IPS DF 6.9 (cell line): ENCODE results near the gene FHOD3.

Experiments
- DNase-seq: peaks from one replicate; pipeline ENCODE4 v3.0.0-alpha.2; 2013; ENCODE audit warnings: low read depth, low spot score
- H3K27ac ChIP-seq: one replicate; pipeline ENCODE4 v1.5.1; 2013; ENCODE audit warnings: low read length, control low read depth
- H3K27me3 ChIP-seq: 2 replicates; pipeline ENCODE4 v1.6.1; 2013; ENCODE audit warnings: mild to moderate bottlenecking, low read length; ENCODE audit not compliant: control insufficient read depth, insufficient read depth
- H3K36me3 ChIP-seq: 2 replicates; pipeline ENCODE4 v1.6.1; 2013; ENCODE audit warnings: low read length; ENCODE audit not compliant: control insufficient read depth, insufficient read depth
- H3K4me1 ChIP-seq: 2 replicates; pipeline ENCODE4 v1.6.1; 2013; ENCODE audit warnings: low read length; ENCODE audit not compliant: control insufficient read depth, insufficient read depth
- H3K4me3 ChIP-seq: 2 replicates; pipeline ENCODE4 v1.5.1; 2013; ENCODE audit warnings: mild to moderate bottlenecking, low read length
- H3K9me3 ChIP-seq: 2 replicates; pipeline ENCODE4 v1.6.1; 2013; ENCODE audit warnings: low read length, inconsistent platforms; ENCODE audit not compliant: control insufficient read depth, insufficient read depth
- WGBS: extraction: QIAGEN DNeasy Blood & Tissue Kit; methylation state at CpG from one replicate; pipeline ENCODE4 v1.1.7; 2013; ENCODE audit warnings: mixed read lengths, missing lambda C conversion rate; ENCODE audit not compliant: insufficient read length, insufficient coverage; 5-methylcytosine and 5-hydroxymethylcytosine counted together

Gene FHOD3

GRCh38 chr18:36783792-36784191, 486.3 kb downstream of the FHOD3 start:
- Histone ChIP-seq H3K9me3 (no peaks in the 10 kb centered on the region), H3K36me3 (no peaks in the 10 kb centered on the region), H3K4me3 (no peak overlapping the region), H3K27me3 (no peaks in the 10 kb centered on the region), H3K27ac (no peak overlapping the region), H3K4me1 (no peaks in the 10 kb centered on the region)
- DNase-seq: no peak
- WGBS: no CpG with 5 or more reads among the region's 5 CpGs

- Histone ChIP-seq H3K36me3 (no peaks in the 10 kb centered on the region; the same call in 1 of the 2 replicates), H3K27me3 (no peaks in the 10 kb centered on the region), H3K4me1 (no peaks in the 10 kb centered on the region), H3K9me3 (no peaks in the 10 kb centered on the region), H3K27ac (no peak overlapping the region), H3K4me3 (no peak overlapping the region)
- DNase-seq: no peak
- WGBS: no CpG with 5 or more reads among the region's 4 CpGs
Measured at GRCh38 chr18:36786686-36787085, 489.2 kb downstream of the FHOD3 start.

- Histone ChIP-seq H3K4me3 (no peak overlapping the region), H3K27ac (no peak overlapping the region), H3K4me1 (no peaks in the 10 kb centered on the region), H3K9me3 (no peaks in the 10 kb centered on the region), H3K36me3 (peaks cover 3% of the 10 kb centered on the region; the same call in 1 of the 2 replicates), H3K27me3 (no peaks in the 10 kb centered on the region)
- WGBS: no CpG with 5 or more reads among the region's 4 CpGs
- DNase-seq: no peak
Measured at GRCh38 chr18:36792634-36793283, 495.2 kb downstream of the FHOD3 start.

GRCh38 chr18:36798738-36799473, 501.4 kb downstream of the FHOD3 start:
- Histone ChIP-seq H3K4me1 (no peaks in the 10 kb centered on the region), H3K27me3 (no peaks in the 10 kb centered on the region), H3K36me3 (peaks cover 12% of the 10 kb centered on the region; the same call in 1 of the 2 replicates), H3K4me3 (no peak overlapping the region), H3K27ac (no peak overlapping the region), H3K9me3 (no peaks in the 10 kb centered on the region)
- WGBS: no CpG with 5 or more reads among the region's 3 CpGs
- no peak for DNase-seq

GRCh38 chr18:36805105-36805504, 507.6 kb downstream of the FHOD3 start:
- Histone ChIP-seq H3K4me1 (no peaks in the 10 kb centered on the region), H3K27me3 (no peaks in the 10 kb centered on the region), H3K9me3 (no peaks in the 10 kb centered on the region), H3K36me3 (peaks cover 12% of the 10 kb centered on the region; the same call in 1 of the 2 replicates), H3K27ac (no peak overlapping the region), H3K4me3 (no peak overlapping the region)
- no peak for DNase-seq
- WGBS: no CpG with 5 or more reads among the region's 2 CpGs

- H3K27ac ChIP-seq: no peak overlapping the region
- no peak overlapping the region for H3K4me3 ChIP-seq
- H3K9me3 ChIP-seq: no peaks in the 10 kb centered on the region
- H3K4me1 ChIP-seq: no peaks in the 10 kb centered on the region
- H3K27me3 ChIP-seq: no peaks in the 10 kb centered on the region
- peaks cover 11% of the 10 kb centered on the region; the same call in 1 of the 2 replicates for H3K36me3 ChIP-seq
- DNase-seq: no peak
- WGBS: no CpG with 5 or more reads among the region's 2 CpGs
Measured at GRCh38 chr18:36808681-36809080, 511.2 kb downstream of the FHOD3 start.

- peak; percentile 18 for DNase-seq
- H3K4me3 ChIP-seq: no peak overlapping the region
- no peaks in the 10 kb centered on the region for H3K9me3 ChIP-seq
- H3K36me3 ChIP-seq: peaks cover 8% of the 10 kb centered on the region; the same call in 1 of the 2 replicates
- no peaks in the 10 kb centered on the region for H3K4me1 ChIP-seq
- WGBS: 100% methylated on average over 1 of the region's 6 CpGs
- no peaks in the 10 kb centered on the region for H3K27me3 ChIP-seq
- no peak overlapping the region for H3K27ac ChIP-seq
Measured at GRCh38 chr18:36809590-36810381, 512.3 kb downstream of the FHOD3 start.

GRCh38 chr18:36811430-36811829, 513.9 kb downstream of the FHOD3 start:
- Histone ChIP-seq H3K27me3 (no peaks in the 10 kb centered on the region), H3K4me1 (no peaks in the 10 kb centered on the region), H3K4me3 (no peak overlapping the region), H3K9me3 (no peaks in the 10 kb centered on the region), H3K36me3 (peaks cover 3% of the 10 kb centered on the region; the same call in 1 of the 2 replicates), H3K27ac (no peak overlapping the region)
- no peak for DNase-seq
- no CpG with 5 or more reads among the region's 3 CpGs for WGBS

GRCh38 chr18:36811955-36812354, 514.4 kb downstream of the FHOD3 start:
- Histone ChIP-seq H3K9me3 (no peaks in the 10 kb centered on the region), H3K4me1 (no peaks in the 10 kb centered on the region), H3K27me3 (no peaks in the 10 kb centered on the region), H3K4me3 (no peak overlapping the region), H3K27ac (no peak overlapping the region), H3K36me3 (peaks cover 3% of the 10 kb centered on the region; the same call in 1 of the 2 replicates)
- no peak for DNase-seq

GRCh38 chr18:36812678-36813077, 515.2 kb downstream of the FHOD3 start:
- Histone ChIP-seq H3K36me3 (peaks cover 2% of the 10 kb centered on the region; the same call in 1 of the 2 replicates), H3K4me1 (no peaks in the 10 kb centered on the region), H3K27me3 (no peaks in the 10 kb centered on the region), H3K9me3 (no peaks in the 10 kb centered on the region), H3K27ac (no peak overlapping the region), H3K4me3 (no peak overlapping the region)
- no CpG with 5 or more reads among the region's 3 CpGs for WGBS
- DNase-seq: no peak
